ENCODE results near the gene GOLGA2.
"Not testable (repeated sequence)": the region's sequence is repeated elsewhere in the genome, so short reads cannot be mapped to it uniquely, and the experiment has no call there.

Gene GOLGA2

DNA sequence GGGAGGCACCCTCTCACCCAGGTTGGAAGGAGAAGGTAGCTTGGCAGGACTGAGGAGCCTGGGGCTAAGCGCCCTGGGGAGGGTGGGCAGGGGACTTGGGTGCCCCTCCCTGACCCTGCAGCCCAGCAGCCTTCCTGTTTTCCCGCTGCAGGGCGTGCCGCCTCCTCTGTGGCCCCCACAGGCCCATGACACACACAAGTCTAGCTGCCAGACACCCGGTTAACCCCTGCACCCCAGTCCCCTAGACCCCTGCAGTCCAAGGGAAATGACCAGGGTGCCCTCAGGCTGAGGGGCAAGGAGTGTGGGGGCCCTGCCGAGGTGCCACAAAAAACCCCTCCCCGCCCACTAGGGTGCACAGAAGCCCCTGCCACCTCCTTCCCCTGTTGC is 33.0 kb downstream of the GOLGA2 start:
- DNase-seq (ENCODE audit: low read depth in 2 of 2) = no peak

DNA sequence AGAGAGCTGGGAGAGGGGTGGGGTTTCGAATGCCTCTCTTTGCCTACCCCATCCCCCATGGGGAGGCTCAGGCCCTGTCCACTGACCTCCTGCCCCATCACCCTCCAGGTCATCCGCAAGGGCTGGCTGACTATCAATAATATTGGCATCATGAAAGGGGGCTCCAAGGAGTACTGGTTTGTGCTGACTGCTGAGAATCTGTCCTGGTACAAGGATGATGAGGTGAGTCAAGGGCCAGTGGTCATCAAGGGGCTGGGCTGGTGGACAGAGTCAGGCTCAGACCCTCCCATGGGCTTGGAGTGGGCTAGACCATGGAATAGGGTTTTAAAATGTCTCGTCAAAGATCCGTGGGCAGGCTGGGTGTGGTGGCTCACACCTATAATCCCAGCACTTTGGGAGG is 33.7 kb downstream of the GOLGA2 start:
- DNase-seq (ENCODE audit: low read depth in 2 of 2) = no peak

DNA sequence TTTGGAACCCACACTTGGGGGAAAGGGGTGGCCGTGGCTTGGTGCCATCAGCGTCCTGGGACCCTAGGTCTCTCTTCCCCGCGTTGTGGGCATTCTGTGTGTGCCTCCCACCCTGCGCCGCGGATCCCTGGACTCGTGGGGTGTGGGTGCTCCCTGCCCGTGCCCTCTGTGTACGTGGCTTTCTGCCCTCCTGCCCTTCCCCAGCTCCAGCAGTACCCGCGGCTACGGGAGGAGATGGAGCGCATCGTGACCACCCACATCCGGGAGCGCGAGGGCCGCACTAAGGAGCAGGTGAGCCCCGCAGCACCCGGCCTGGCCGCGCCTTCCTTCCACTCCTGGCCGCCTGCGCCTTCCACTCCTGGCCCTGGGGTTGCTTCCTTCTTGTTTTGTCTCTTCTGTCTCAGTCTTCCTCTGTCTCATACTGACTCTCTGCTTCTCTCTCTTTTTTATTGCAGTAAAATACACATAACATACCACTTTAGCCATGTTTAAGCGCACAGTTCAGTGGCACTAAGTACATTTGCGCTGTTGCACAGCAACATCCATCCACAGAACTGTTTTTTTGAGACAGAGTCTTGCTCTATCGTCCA is 41.9 kb downstream of the GOLGA2 start:
- no peak for DNase-seq (ENCODE audit: low read depth in 2 of 2)

DNA sequence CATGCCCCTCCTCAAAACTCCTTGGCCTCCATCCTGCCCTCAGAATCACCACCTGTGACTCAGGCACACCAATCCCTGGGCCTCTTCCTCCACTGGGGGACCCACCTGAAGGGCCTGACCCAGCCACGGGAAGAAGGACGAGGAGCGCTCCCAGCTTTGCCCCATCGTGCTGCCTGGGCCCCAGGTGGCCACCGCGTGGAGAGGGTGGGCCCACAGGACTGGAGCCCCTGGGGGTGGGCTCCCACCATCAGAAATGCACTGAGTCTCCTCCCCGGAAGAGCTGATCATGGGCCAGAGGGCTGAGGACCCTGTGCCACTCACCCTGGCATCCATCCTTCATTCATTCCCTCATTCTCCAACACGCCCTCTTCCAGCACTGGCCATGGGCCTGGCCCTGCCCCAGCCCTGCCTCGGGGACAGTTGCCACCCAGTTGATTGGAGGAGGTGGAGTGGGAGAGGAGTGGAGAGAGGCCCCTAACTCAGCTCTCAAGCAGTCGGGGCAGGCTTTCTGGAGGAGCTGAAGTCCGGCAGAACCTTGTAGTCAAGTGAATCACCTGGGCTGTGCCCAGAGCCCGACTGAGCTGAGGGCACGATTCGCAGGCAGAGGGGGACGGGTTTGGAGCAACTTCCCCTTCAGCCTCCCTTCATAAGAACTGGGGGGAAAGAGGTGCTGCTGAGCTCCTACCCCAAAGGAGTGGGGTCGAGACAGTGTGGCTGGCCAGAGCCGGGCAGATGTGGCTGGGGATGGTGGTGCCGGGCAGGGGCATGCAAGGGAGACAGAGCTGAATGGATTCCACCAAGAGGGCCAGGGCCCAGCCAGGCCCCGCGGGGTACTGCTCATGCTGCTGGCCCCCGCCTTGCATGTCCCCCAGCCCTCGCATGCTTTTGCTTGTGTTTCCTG is 43.0 kb downstream of the GOLGA2 start:
- no peak for DNase-seq (ENCODE audit: low read depth in 2 of 2)

DNA sequence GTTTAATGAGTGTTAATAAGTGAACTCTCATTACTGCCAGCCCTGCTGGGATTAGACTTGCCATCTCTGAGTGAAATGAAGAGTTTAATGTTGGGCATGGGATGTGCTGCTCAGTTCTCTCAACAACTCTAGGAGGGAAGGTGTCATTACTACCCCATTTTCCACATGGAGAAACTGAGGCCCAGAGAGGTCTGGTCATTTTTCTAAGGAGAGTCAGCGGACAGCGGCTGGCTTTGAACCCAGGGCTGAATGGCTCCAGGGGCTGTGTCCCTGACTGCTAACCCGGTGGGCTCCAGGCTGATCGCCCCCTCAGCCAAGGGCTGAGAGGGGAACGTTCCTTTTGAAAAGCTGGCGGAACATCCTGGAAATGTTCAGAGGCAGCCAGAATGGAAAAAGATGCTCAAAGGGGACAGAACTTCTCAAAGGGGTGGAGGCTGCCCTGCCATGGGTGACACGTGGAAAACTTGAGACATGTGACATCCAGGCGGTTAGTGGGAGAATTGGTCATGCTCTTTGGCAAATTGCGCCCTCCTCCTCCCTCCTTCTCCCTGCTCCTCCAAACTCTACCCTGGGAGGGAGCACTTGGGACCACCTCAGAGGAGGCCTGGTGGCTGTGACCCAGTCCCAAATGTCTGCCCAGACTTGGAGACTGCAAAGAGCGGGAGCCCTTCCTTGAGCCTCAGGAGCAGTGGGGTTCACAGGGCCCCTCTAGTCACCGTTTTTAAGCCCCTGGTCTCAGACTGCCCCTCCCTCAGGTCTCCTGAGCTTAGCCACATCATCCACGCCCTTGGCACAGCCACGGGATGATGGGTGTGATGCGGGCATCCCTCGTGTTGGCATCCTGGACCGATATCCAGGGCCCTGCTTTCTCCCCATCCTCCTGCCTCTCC is 43.9 kb downstream of the GOLGA2 start:
- no peak for DNase-seq (ENCODE audit: low read depth in 2 of 2)

DNA sequence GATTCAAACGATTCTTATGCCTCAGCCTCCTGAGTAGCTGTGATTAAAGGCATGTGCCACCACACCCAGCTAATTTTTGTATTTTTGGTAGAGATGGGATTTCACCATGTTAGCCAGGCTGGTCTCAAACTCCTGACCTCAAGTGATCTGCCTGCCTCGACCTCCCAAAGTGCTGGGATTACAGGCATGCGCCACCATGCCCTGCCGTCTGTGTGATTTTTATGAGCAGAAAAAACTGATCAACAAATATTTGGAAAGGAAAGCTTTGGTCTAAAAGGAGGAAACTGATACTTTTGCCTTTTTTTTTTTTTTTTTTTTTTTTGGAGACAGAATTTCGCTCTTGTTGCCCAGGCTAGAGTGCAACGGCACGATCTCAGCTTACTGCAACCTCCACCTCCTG is 44.9 kb downstream of the GOLGA2 start:
- DNase-seq (ENCODE audit: low read depth in 2 of 2) = not testable (repeated sequence)

DNA sequence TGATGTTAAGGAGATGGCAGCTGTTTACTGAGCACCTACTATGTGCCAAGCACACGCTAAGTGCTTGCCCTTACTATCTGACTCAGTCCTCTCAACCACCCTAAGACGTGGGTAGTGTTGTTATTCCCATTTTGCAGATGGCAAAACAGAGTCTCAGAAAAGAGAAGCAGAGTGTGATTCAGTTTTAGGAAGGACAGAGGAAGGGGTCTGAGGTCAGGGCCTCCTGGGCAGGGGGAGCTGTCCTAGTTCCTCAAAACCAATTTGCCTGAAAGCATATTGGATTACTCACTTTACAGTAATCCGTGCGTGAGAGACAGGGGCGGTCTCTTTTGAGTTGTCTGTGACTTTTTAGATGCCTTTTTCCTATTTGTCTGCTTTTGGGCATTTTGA is 49.4 kb downstream of the GOLGA2 start:
- DNase-seq (ENCODE audit: low read depth in 2 of 2) = no peak

DNA sequence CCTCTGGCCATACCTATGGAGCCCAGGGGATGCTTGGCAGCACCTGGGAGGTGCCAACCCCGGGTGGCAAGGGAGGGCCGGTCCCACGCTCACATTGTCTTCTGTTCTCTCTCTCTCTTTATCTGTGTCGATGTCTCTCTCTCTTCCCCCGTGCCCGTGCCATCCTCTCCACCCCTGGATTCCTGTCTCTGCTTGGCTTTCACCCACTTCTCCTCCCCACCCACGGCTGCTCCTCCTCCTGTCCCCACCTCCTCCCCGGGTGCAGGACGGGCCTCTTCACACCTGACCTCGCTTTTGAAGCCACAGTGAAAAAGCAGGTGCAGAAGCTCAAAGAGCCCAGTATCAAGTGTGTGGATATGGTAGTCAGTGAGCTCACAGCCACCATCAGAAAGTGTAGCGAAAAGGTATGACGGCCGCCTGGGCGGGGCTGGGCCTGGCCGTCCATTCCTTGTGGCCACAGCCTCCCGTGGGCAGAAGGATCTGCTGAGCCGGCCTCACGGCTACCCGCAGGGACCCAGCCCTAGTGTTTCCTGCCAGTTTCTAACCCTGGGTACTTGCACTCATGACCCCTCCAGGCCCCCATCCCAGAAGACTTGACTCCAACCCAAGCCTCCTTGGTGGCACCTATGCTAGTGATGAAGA is 49.9 kb downstream of the GOLGA2 start:
- no peak for DNase-seq (ENCODE audit: low read depth in 2 of 2)

DNA sequence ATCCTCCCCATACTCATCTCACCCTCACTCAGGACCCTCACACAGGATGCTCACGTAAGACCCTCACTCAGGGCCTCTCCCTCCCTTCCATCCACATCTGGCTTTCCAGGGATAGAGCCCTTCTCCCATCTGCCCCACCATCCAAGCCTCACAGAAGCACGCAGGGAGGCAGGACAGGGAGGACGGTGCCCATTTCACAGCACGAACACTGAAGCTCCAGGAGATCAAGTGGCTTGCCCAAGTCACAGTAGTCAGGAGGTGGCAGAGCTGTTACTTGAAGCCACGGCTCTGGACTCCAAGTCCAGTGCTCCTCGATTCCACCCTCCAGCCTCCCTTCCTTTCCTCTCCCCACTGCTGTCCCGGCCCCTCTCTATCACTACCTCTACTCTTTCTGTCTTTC is 50.9 kb downstream of the GOLGA2 start:
- DNase-seq (ENCODE audit: low read depth in 2 of 2) = no peak

DNA sequence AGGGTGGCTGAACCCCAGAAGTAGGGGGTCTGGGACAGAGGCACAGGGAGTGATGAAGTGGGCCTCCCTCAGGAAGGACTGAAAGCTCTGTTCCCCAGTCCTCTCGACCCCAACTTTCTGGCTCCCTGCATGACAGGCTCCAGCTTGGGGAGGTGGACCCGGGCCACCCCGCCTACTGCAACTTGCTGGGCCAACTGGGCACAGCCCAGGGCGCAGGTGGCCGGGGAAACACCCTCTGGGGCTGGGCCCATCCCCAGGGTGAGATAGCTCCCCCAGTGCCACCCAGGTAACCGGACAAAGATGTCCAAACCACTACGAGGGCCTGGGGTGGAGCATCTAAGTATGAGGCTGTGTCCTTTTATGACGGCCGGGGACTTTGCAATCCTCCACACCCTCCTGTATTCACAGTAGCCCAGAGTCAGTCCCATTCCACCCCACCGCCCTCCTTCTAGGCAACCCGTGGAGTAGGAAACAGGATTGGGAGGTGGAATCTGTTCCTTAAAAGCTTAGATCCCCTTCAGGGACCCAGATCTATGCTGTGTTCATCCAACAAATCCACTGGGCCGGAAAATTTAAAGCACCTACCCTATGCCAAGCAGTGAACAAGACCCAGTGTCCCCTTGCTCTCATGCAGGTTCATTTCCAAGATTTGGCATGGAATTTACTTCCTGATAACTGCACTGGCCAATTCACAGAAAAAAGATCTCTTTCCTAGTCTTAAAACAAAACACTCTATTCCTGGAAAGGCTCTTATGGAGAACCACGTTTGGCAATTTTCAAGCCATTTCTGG is 52.7 kb downstream of the GOLGA2 start:
- DNase-seq (ENCODE audit: low read depth in 2 of 2) = no peak

DNA sequence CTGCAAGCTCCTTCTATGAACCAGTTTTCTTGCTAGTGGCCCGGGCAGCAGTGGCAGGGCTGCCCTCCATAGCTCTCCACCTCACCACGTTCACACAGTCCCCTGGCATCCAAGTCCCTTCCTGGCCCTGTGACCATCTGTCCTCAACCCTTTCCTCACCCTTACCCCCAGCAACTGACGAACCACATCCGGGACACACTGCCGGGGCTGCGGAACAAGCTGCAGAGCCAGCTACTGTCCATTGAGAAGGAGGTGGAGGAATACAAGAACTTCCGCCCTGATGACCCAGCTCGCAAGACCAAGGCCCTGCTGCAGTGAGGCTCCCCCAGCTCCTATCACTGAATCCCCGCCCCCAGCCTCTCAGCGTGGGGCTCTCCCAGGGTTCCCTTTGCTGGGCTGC is 53.8 kb downstream of the GOLGA2 start:
- DNase-seq (ENCODE audit: low read depth in 2 of 2) = no peak

DNA sequence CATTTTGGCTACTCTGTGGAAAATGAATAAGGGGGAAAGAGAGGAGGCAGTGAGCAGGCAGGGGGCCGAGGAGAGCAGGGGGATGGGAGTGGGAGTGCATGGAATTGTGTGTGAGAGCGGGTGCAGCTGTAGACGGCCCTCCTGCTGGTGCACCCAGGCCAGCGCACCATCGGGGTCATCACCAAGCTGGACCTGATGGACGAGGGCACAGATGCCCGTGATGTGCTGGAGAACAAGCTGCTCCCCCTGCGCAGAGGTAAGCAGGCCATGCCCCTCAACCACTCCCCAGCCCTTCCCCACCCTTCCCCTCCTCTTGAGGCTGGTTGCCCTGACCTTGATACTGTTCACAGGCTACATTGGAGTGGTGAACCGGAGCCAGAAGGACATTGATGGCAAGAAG is 56.0 kb downstream of the GOLGA2 start:
- DNase-seq (ENCODE audit: low read depth in 2 of 2) = no peak

DNA sequence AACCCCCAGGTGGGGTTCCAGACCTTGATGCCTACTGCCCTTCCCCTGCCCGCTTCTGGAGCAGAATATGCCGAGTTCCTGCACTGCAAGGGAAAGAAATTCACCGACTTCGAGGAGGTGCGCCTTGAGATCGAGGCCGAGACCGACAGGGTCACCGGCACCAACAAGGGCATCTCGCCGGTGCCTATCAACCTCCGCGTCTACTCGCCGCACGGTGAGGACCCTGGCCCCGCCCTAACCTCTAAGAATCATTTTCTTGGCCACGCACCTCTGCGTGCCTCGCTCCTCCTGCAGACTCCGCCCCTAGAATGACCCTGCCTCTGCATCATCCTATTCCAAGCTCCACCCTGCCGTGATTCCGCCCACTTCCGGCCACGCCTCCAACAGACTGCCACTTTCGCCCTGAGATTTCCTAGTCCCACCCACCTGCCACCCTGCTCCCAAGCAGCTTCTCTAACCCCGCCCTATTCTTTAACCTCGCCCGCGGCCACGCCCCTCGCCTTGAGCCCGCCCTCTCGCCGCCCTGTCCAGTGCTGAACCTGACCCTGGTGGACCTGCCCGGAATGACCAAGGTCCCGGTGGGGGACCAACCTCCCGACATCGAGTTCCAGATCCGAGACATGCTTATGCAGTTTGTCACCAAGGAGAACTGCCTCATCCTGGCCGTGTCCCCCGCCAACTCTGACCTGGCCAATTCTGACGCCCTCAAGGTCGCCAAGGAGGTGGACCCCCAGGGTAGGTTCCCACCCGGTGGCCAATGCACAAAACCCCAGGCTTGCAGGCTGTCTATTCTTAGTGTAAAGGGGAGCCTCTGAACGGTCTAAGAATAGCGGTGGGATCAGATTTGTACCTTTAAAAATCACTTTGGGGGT is 57.1 kb downstream of the GOLGA2 start:
- peak; percentile 90 to 98 for DNase-seq (ENCODE audit: low read depth in 2 of 2)

DNA sequence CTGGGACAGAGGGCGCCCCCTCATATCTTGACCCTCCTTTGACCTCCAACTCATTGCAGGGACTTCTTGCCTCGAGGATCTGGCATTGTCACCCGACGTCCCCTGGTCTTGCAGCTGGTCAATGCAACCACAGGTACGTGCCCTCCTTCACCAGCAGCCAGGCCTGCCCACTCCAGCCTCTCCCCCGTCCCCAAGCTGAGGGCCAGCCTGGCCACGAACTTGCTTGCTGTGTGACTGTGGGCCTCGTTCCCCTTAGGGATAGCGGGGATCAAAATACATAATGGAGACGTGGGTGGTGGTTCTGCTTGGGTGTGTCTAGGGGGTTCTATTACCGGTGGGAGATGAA is 57.7 kb downstream of the GOLGA2 start:
- DNase-seq (ENCODE audit: low read depth in 2 of 2) = no peak

DNA sequence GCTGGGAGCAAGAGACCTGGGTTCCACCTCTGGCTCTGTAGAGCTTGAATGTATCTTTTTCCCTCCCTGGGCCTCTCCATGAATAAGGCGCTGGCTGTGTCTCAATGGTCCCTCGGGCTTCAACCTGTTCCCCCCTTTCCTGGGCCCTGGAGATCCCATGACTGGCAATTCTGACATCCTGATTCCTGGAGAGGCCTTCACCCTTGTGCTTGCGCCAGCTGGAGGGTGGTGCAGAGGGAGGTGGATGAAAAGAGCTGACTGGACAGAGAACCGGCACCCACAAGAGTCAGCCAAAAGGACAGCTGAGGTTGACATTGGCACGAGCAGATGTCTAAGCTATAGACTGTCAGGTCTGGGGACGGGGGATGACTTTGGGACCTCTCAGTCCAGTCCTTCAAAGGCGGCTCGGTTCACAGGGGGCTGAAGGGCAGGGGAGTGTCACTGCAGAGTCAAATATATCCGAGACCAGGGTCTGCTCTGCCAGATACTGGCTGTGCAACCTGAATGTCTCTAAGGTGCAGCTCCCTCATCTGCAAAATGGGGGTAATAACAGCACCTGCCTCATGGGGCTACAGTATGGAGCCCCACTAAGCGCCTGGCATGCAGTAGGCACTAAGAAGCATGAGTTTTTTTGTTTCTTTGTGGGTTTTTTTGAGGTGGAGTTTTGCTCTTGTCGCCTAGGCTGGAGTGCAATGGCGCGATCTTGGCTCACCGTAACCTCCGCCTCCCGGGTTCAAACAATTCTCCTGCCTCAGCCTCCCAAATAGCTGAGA is 58.8 kb downstream of the GOLGA2 start:
- no peak for DNase-seq (ENCODE audit: low read depth in 2 of 2)

DNA sequence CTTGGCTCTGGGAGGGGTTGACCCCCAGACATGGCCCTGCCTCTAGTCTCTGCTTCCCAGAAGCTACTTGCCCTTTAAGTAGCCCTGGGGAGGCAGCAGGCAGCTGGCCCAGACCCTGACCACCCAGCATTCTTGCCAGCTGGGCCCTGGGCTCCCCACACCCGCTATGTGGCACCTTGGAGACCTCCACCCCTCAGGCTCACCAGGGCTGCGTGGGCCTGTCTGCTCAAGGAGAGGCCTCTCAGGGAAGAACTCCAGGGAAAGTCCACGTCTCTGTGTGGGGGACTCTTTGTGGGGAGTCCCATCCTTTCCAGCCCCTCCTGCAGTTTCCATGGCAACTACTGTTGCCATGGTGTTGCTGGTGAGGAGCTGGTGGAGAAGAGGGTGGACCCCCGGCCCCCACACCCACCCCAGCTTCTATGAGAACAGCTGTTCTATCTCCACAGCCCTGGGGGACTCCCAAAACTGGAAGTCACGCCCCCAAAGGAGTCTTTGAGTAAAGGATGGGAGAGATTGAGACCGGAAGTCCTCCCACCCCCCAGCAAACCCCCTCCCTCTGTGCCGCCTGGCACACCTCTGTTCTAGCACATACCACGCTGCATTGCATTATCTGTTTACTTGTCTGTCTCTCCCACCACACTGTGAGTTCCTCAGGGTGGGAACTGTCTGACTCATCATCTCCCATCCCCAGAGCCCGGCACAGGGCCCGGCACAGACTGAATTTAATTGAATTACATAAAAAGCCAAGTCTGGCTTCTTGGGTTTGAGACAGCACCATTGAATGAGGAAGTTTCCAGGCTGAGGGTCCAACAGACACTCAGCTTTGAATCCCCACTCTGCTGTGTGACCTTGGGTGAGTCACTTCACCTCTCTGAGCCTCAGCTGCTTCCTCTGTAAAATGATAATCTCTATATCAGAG is 60.1 kb downstream of the GOLGA2 start:
- no peak for DNase-seq (ENCODE audit: low read depth in 2 of 2)

DNA sequence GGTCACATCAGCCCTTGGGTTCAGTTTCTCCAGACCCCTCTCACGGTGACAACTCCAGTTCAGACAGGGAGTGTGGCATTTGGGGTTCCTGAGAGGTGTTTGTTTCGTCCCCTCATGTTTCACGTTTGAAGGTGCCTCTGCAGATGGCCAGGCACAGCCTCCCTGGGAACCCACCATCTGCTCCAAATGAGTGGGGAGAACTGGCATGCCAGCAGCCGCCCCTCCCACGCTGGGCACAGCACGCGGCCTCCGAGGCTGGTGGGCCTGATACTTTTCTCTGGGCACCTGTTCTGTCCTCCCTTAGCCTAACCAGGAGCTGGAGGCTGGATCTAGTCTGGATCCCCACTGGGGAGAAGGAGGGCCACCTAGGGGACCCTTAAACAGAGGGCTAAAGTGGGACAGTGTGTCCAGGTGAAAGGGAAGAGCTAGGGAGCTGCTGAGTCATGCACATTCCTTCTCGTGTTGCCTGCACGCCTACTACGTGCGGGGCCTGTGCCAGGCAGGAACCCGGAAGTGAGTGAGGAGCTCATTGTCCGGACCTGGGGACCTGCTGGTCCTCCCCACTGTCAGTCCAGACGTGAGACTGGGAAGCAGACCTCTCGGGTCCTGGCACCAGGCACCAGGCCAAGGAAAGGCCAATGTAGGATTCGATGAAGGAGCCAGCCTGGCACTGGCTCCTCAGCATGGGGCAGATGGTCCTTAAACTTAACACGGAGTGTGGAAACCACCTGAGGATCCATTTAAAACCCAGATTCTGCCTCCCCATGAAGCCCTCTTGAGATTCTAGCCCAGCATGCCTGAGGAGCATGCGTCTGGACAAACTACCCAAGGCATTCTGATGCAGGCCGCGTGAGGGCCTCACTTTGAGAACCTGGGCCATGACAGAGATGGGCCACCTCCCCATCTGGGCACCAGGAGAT is 61.0 kb downstream of the GOLGA2 start:
- no peak for DNase-seq (ENCODE audit: low read depth in 2 of 2)
